Calu3 (cell line): ENCODE results near the gene PGM1. TPM values are rescaled to one million over a fixed set of nuclear protein-coding genes. Genes with fewer than 3 reads are reported as not detected.
A peak's percentile ranks its signal among the peaks of the same experiment; 100 is the strongest.

Experiments
- BruUV-seq: library from RNA; stranded (reverse); fragments of 400-500 nt; replicated peaks from 2 replicates; lab custom pipeline; 2021; lab: Mats Ljungman, UMichigan
- CTCF ChIA-PET: fragments of 300-600 bp; sonication (Branson Sonifier 250); formaldehyde crosslinking; loops from one replicate; lab custom pipeline; 2022; ENCODE audit warnings: antibody characterized with exemption; lab: Charles Lee
- DNase-seq: peaks from one replicate; pipeline ENCODE4 v3.0.0; 2022
- H3K27ac Mint-ChIP-seq: one replicate; pipeline ENCODE4 v1.8.0; 2022; ENCODE audit warnings: mixed read lengths; ENCODE audit not compliant: unreplicated experiment
- H3K27me3 Mint-ChIP-seq: one replicate; pipeline ENCODE4 v1.8.0; 2022; ENCODE audit warnings: mixed read lengths; ENCODE audit not compliant: unreplicated experiment
- H3K36me3 Mint-ChIP-seq: one replicate; pipeline ENCODE4 v1.8.0; 2022; ENCODE audit warnings: mild to moderate bottlenecking, moderate library complexity, mixed read lengths; ENCODE audit not compliant: insufficient read depth, unreplicated experiment
- H3K4me1 Mint-ChIP-seq: one replicate; pipeline ENCODE4 v1.8.0; 2022; ENCODE audit warnings: mild to moderate bottlenecking, low read depth, mixed read lengths; ENCODE audit not compliant: unreplicated experiment
- H3K4me3 Mint-ChIP-seq: one replicate; pipeline ENCODE4 v1.8.0; 2022; ENCODE audit warnings: mild to moderate bottlenecking, low read depth, moderate library complexity, mixed read lengths; ENCODE audit not compliant: unreplicated experiment
- H3K9me3 Mint-ChIP-seq: one replicate; pipeline ENCODE4 v1.8.0; 2022; ENCODE audit warnings: low read depth, mixed read lengths; ENCODE audit not compliant: unreplicated experiment
- CTCF ChIP-seq: fragments of 200-600 bp; IDR thresholded peaks from one replicate; pipeline ENCODE4 v1.8.0; 2022; ENCODE audit warnings: antibody characterized with exemption; ENCODE audit not compliant: unreplicated experiment
- intact Hi-C: fragments of 100-400 bp; cut with micrococcal nuclease; formaldehyde crosslinking; loops from one replicate; pipeline ENCODE4 v1.10.0; 2022; ENCODE audit not compliant: unreplicated experiment
- total RNA-seq: library from RNA; stranded (reverse); gene quantifications from 2 replicates; pipeline ENCODE4 v1.2.3, GENCODE V29; 2022

Gene PGM1
- total RNA-seq, 1 experiment from 2014 or later, result 52.9 TPM

- CTCF ChIA-PET, result interaction anchor here (0.6 to 1.2 kb wide), 4 partner anchors 12 to 128 kb away, joined by 3 to 6 read pairs (median 4); no protein-coding TSS in a partner anchor
- peaks cover 67% of the 10 kb centered on the region for H3K4me1 Mint-ChIP-seq
- H3K27ac Mint-ChIP-seq, result peak overlapping the region; percentile 85
- no peaks in the 10 kb centered on the region for H3K27me3 Mint-ChIP-seq
- no peaks in the 10 kb centered on the region for H3K36me3 Mint-ChIP-seq
- H3K9me3 Mint-ChIP-seq, result peaks cover 2% of the 10 kb centered on the region
- intact Hi-C loops, result no loop called here
- DNase-seq, result no peak
- TF ChIP-seq CTCF, result no peak
- H3K4me3 Mint-ChIP-seq, result no peak overlapping the region
- no TSS peak for BruUV-seq
Observed at GRCh38 chr1:63628607-63629006, 35.4 kb downstream of the PGM1 start.

- Mint-ChIP-seq H3K4me3 (no peak overlapping the region), H3K9me3 (peaks cover 2% of the 10 kb centered on the region), H3K36me3 (no peaks in the 10 kb centered on the region), H3K27me3 (no peaks in the 10 kb centered on the region), H3K27ac (no peak overlapping the region), H3K4me1 (peaks cover 60% of the 10 kb centered on the region)
- no TSS peak for BruUV-seq
- TF ChIP-seq CTCF, result no peak
- CTCF ChIA-PET, result interaction anchor here (0.6 kb wide), 1 partner anchor 1194 kb away, joined by 3 read pairs; no protein-coding TSS in a partner anchor
- intact Hi-C loops, result no loop called here
- no peak for DNase-seq
Observed at GRCh38 chr1:63630238-63630637, 37.0 kb downstream of the PGM1 start.

GRCh38 chr1:63630666-63631065 lies 37.5 kb downstream of the PGM1 start:
- intact Hi-C loops, result no loop called here
- no peak for DNase-seq
- no peak overlapping the region for H3K27ac Mint-ChIP-seq
- no peak overlapping the region for H3K4me3 Mint-ChIP-seq
- peaks cover 56% of the 10 kb centered on the region for H3K4me1 Mint-ChIP-seq
- no peaks in the 10 kb centered on the region for H3K36me3 Mint-ChIP-seq
- H3K9me3 Mint-ChIP-seq, result peaks cover 2% of the 10 kb centered on the region
- H3K27me3 Mint-ChIP-seq, result no peaks in the 10 kb centered on the region
- BruUV-seq, result no TSS peak
- no peak for TF ChIP-seq CTCF
- CTCF ChIA-PET, result interaction anchor here (0.6 kb wide), 1 partner anchor 1195 kb away, joined by 3 read pairs; no protein-coding TSS in a partner anchor

GRCh38 chr1:63632110-63632509 lies 38.9 kb downstream of the PGM1 start:
- H3K9me3 Mint-ChIP-seq, result peaks cover under 1% of the 10 kb centered on the region

More at GRCh38 chr1:63632110-63632509, 38.9 kb downstream of the PGM1 start:
- no peak overlapping the region for H3K27ac Mint-ChIP-seq
- H3K4me1 Mint-ChIP-seq, result peaks cover 52% of the 10 kb centered on the region
- CTCF ChIA-PET, result no interaction called here
- no TSS peak for BruUV-seq
- H3K4me3 Mint-ChIP-seq, result no peak overlapping the region
- intact Hi-C loops, result no loop called here
- no peaks in the 10 kb centered on the region for H3K27me3 Mint-ChIP-seq
- TF ChIP-seq CTCF, result no peak
- no peaks in the 10 kb centered on the region for H3K36me3 Mint-ChIP-seq
- DNase-seq, result no peak
